ENCODE data around the gene GJA3.

GJA3 gene

DNA sequence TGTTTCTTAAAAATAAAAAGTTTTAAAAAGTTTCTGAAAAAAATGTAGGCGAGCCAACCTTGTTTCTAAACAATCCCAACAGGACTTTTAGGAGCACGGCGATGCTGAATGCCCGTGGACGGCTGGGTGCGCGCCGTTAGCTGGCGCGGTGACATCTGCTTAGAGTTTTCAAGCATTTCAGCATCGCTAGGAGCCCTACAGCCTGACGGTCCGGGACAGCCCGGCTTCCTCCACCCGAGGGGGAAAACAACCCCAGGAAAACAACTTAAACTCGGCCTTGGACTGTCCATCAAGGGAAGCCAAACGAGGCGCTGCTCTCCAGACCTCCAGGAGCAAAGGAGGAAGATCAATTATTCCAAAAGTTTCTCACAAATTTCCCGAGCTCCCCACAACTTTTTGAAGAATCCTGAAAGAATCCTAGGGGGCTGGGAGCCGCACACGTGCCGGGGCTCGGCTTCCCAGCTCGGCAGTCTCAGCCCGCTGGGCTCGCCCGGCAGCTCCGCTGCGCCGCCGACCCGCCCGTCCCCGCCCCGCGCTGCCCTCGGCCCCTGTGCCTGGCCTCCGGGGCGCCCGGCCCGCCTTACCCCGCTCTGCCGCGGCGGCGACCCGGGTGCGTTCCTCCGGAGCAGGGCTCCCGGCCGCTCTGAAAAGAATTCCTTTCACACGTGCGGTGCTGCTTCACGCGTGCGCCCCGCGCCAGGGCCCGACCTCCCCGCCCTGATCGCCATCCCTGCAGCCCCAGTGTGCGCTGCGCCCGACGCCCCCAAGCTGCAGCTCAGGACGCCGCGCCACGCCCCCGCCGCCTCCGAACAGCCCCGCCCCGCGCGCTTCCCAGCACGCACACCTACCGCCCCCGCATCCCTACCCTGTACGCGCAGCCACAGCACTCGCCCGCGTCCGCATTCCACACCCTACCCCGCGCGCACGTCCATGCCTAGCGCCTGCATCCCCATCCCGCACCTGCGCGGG is at the start of gene GJA3:
Gene GJA3, minus strand, starts transcription at position 747 of the 969 bp plus-strand sequence. CDS start 17,764 bp downstream, outside the sequence.
- peak; percentile 23 for DNase-seq (ENCODE audit: low read depth)

DNA sequence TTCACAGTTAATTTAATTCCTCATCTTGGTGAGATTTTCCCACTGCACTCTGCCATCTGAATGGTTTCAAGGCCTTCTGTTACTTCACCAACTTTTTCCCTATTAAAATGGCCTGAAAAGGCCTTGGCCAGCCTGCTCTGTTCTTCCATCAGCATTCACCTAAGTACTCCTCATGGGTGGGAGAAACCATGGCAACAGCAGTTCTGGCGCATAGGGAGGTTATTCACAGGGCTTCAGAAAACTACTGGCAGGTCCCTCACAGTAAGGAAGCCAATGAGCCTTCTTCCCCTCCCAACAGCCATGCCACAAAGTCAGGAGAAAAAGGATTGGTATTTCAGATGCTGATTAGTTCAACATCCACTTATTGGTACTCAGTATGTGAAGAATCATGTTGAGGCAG is 49.1 kb upstream of the GJA3 start:
- DNase-seq (ENCODE audit: low read depth) = no peak

DNA sequence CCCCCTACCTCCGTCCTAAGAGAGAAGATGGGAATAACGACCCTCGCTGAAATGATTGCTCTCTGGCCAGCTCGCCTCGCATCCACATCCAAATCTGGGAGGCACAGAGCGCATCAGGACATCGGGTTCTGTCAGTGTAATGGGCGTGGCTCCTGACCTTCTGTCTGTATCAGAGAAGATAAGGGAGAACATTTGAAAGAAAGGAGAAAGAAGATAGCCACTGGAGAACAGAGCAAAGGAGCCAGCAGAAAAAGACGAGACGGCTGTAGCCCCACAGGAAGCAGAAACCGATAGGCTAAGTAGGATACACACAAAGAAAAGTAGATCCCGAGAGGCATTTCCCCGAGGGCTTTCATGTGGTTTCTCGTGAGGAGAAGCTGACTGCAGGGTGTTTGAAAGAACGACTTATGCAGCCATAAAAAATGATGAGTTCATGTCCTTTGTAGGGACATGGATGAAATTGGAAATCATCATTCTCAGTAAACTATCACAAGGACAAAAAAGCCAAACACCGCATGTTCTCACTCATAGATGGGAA is 45.9 kb upstream of the GJA3 start:
- no peak for DNase-seq (ENCODE audit: low read depth)

DNA sequence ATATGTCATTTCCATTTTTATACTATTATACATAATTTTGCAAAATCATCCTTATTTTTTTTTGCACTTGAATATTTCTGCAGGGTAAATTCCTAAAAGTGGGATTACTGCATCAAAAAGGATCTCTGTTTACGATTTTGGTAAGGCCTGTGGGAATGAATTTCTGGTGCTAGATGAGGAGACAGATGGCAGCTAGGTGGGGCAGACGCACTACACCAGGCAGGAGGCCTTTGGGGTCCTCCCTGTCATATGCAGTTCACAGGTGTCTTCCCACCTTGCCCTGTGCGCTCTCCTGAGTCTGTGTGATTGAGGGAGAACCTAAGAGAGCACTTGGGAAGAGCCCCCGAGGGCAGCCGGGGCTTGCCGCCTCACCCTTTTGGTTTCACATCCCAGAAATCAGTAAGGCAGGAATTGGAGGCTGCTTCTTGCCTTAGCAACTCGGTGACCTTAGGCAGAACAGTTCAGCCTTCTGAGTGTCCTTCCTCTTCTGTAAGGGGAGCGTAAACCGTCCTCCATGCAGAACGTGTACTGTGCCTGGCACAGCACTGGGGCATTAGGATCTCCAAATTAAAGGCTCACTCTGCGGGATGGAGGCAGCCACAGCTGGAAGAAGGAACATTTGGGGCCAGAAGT is 45.3 kb upstream of the GJA3 start:
- no peak for DNase-seq (ENCODE audit: low read depth)

DNA sequence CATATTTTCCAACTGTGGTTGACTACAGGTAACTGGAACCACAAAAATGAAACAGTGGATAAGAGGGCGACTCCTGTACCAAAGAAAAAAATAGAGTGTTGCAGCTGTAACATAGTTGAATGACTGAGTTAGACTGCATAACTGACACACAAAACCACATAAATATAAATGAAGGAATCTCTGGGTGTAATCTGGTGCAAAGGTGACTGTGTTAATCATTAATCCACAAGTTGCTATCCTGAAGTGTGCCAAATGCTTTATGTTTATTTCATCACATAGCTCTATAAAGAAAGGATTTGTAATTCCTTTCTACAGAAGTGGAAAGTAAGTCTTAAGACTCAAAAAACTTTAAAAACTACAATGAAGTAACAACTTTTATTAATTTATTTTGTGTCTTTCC is 37.9 kb upstream of the GJA3 start:
- no peak for DNase-seq (ENCODE audit: low read depth)

DNA sequence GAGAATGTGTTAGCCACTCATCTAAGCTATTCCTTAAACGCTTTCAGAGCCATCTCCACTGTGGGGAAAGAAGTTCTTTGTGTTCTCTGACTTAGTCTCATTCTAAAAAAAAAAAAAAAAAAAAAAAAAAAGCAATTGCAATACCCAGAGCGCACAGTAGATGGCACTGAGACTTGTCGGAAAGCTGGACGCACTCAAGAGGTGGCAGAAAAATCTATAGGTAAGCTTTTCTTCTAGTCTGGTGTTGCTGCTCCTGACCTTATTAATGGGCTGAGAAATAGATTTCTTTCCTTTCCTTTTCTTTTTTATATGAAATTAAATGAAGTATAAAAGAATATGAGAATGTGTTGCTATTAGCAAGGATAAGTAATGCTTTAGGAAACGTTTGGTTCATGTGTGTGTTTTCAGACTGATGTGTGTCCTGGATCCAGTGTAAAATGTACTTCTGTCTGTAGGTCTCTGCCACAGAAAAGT is 36.5 kb upstream of the GJA3 start:
- no peak for DNase-seq (ENCODE audit: low read depth)

DNA sequence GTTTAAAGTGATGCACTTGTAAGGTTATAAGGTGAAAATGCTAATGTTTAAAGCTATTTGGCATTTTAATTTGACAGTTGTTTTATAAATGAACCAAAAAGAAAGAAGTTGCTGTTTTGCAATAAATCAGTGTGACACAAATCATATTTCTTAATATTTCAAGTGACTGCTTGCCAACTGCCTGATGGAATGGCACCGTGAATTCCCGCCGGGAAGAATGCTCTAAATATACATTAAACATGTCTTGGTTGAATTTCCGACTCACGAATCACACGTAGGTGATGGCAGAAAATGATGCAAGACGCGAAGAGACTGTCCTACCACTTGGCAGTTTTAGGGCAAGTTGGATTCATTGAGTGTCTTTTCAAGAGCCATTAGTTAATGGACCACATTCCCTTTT is 34.9 kb upstream of the GJA3 start:
- DNase-seq (ENCODE audit: low read depth) = no peak

DNA sequence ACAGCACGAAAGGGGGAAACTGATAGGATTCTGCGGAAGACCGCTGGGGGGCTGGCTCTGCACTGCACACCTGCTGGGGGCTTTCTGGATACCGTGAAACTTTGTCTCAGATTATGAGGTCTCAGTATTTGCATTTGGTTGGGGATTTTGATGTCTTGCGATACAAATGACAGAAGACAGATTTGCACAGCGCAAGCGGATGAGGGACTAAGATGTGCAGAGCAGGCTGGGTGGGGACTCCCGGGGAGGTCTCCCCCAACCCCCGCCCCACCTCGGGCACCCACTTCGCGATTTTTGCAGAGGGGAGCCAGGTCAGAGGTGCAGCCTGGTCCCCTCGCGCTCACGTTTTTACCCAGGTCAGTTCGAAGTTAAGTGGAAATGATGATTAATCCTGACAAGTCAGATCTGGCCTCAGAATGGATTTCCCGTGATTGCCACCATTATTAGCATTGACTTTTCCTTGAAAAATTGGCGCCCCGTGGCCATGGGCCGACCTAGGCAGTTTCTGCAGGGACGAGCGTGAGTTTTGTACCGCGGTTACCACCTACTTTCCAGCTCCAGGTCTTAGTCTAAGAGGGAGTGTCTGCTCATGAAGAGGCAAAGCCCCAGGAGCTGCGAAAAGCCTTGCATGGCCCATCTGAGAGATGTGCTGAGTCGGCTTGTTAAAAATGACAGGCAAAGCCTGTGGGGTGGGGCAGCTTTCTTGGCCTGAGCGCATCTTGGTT is 33.2 kb upstream of the GJA3 start:
- DNase-seq (ENCODE audit: low read depth) = no peak

DNA sequence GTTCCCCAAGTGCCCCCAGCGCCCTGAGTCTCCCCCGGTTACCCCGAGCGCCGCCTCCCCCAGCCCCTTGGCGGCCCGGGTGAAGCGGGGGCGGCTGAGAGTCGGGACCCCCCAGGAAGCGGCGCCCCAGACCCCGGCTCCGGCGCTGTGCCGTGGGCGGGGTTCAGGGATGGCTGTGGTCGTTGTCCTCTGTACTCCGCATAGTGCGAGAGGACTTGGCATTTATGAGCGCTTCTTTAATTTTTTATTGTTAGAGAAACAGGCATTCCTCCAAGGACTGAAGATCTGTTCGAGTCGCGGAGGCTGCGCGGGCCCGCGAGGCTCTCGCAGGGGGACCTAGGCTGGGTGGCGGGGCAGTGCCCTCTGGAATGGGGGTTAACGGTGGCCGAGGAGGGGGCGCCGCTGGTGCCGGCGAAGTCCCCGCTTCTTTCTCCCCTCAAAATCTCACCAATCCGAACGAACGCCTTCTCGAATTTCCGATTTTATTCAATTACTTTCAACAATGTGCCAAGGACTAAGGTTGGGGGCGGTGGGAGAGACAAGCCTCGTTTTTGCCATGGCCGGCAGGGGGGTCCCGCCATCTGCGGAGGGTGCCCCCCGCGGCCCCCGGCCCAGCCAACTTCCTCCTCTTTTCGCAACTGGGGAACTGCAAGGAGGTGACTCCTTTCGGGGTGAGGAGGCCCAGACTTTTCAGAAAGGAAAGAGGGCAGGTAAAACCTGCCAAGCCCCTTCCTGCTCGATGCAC is 32.5 kb upstream of the GJA3 start:
- DNase-seq (ENCODE audit: low read depth) = no peak

DNA sequence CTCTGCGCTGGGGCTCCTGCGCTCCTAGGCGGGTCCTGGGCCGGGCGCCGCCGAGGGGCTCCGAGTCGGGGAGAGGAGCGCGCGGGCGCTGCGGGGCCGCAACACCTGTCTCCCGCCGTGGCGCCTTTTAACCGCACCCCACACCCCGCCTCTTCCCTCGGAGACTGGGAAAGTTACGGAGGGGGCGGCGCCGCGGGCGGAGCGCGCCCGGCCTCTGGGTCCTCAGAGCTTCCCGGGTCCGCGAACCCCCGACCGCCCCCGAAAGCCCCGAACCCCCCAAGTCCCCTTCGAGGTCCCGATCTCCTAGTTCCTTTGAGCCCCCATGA is 31.9 kb upstream of the GJA3 start, which contains the start of gene GJB2:
Gene GJB2, minus strand, starts transcription at position 103 of the 326 bp plus-strand sequence. CDS start 3,357 bp downstream, outside the sequence.
- DNase-seq (ENCODE audit: low read depth) = no peak

DNA sequence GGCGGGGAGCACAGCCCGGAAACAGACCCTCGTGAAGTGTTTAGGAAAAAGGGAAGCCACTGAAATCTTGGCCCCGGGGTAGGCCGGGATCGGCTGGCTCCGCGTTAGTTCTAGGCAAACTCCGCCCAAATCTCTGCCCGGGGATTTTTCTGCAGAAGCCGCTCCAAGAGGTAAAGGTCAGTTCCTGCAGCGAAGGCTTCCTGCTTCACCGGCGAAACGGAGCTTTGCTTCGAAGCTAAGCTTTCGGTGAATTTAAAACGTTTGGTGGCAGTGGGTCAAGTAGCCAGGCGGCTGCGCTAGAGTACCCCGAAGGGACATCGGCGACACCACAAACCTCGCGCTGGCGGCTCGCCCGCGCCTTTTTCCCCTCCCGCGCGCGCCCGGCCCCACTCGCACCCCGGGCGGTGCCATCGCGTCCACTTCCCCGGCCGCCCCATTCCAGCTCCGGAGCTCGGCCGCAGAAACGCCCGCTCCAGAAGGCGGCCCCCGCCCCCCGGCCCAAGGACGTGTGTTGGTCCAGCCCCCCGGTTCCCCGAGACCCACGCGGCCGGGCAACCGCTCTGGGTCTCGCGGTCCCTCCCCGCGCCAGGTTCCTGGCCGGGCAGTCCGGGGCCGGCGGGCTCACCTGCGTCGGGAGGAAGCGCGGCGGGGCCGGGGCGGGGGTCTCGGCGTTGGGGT is 31.4 kb upstream of the GJA3 start:
- DNase-seq (ENCODE audit: low read depth) = no peak

DNA sequence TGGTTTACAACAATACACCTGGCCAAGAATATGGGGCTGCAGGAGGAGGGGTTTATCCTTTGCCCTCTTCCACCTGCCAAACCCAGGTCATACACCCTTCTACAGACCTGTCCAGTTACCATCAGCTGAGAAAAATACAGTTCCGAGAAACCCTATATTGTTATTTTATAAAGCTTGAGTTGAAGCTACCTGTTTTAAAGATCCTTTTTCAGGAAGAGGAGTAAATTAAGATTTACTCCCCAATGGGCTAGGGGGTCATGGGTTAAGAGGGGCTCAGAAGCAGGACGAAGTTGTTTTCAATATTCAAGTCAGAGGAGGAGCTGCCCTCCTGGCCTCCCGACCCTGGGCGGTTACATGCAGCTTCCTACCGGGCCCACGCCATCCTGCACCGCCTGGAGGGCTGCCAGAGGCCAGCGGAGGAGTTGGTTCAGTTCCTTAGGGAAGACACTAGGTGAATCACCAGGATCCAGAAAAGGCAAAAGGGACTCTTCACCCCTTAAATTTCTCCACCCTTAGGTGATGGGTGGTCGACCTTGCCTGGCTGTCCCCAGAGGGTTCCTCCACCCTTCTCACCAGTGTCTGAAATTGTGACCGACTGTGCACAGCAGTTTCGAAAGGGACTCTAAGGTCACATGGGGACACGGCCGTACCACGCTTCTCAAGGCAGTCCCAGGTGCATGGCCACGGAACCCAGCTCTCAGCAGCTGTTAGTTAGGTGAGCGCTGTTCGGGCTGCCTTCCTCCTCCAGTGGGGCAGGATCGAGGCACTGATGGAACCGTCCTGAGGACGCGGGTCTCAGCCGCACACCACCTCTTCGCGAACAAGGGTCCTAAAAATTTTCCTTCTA is 30.7 kb upstream of the GJA3 start:
- no peak for DNase-seq (ENCODE audit: low read depth)

DNA sequence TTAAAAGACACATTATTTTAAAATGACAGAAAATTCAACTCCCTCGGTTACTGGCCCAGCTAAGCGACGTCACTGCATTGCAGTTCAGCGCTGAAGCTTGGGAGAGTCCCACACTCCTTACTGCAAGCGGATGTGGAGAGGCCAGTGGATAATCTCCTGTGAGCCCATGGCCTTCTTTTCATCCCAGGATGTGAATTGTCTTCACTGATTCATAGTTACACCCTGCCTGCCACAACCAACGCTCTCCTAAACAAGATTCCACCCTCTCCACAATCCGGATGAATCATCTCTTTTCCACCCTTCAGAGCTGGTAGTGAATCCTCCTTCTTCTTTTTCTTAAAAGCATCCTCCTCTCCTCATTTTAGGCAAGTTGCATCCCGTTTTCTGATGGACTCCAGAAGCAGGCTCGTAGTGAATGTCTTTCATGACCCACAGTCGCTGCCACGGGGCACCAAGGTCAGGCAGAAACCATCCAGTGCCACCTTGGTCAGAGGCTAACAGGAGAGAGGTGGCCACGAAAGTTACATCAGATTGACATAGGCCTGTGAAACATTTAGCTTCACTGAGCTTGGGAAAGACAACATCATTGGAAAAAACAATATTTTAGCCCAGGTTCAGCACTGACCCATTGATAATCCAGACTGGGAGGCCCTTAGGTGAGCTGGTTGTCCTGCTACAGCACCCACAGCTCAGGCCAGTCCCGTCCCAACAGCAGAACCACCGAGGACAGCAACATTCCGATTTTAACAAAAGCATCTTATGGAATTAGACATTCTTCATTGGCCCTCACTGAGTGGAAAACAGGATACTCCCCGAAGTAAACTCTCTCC is 29.8 kb upstream of the GJA3 start:
- no peak for DNase-seq (ENCODE audit: low read depth)

DNA sequence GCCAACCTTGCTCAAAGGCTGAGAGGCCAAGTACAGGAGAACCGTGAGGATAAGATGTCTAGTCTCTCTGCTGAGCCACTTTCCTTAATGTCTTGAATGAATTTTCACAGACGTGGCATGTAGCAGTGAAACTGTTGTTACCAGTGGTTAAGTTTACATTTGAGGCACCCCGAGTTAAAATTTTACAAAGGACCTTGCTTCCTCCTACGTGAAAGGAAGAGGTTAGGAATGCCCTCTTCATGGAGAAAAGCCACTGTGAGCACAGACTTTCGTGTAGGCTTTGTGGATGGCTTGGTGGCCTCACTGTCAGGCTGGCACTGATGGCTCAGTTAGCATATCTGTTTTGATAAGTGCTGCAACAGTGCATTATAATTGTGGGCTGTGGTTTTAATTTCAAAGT is 29.2 kb upstream of the GJA3 start:
- DNase-seq (ENCODE audit: low read depth) = no peak

DNA sequence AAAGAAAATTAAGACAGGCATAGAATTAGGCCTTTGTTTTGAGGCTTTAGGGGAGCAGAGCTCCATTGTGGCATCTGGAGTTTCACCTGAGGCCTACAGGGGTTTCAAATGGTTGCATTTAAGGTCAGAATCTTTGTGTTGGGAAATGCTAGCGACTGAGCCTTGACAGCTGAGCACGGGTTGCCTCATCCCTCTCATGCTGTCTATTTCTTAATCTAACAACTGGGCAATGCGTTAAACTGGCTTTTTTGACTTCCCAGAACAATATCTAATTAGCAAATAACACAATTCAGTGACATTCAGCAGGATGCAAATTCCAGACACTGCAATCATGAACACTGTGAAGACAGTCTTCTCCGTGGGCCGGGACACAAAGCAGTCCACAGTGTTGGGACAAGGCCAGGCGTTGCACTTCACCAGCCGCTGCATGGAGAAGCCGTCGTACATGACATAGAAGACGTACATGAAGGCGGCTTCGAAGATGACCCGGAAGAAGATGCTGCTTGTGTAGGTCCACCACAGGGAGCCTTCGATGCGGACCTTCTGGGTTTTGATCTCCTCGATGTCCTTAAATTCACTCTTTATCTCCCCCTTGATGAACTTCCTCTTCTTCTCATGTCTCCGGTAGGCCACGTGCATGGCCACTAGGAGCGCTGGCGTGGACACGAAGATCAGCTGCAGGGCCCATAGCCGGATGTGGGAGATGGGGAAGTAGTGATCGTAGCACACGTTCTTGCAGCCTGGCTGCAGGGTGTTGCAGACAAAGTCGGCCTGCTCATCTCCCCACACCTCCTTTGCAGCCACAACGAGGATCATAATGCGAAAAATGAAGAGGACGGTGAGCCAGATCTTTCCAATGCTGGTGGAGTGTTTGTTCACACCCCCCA is 28.1 kb upstream of the GJA3 start:
- no peak for DNase-seq (ENCODE audit: low read depth)

DNA sequence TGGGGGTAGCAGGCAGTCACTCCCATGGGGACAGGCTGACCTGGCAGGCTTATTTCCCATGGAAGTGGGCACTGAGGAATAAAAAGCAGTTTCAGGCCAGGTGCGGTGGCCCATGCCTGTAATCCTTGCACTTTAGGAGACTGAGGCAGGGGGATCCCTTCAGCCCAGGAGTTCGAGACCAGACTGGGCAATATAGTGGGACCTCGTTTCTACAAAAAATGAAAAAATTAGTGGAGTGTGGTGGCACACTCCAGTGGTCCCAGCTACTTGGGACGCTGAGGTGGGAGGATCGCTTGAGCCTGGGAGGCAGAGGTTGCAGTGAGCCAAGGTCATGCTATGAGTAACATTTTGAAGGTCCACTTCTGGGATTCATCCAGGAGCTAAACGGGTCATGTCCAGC is 25.9 kb upstream of the GJA3 start:
- DNase-seq (ENCODE audit: low read depth) = no peak

DNA sequence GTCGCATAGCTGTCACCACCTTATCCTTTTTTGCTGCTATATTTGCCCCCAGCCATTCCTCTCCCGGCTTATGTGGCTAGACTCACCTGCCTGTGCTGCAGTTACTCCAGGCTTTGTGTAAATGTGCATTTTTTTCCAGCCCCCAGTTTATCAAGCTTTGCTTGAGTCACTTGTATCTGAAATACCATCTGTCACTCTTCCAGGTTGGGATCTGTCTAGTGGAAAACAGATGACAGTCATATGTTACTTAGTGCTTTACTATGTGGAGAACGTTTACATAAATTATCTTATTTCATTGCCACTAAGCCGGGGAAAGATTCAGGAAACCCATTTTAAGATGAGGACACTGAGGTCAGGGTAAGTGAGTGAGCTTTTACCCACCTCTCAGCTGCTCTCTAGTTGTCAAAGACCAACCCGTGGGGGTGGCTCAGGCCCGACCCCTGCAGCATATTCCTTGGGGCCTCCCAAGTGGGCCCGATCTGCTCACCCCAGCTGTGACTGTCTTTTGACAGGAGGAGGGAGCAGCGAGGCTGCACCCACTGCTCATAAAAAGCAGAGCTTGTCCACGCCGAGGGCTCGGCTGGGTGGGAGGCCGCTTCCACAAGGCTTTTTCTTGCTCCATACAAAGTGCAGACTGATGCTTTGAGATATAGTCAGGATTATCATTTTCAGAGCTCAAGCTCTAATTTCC is 24.7 kb upstream of the GJA3 start:
- DNase-seq (ENCODE audit: low read depth) = no peak

Data from activated T-helper 1 cell treated with Interleukin-2 at 50 U/mL for 16 hours (primary cell).